Mesodermal cell (in vitro differentiated cells): ENCODE data around the gene FBXW11.

Source experiments
- H3K27ac ChIP-seq: 2 replicates; pipeline ENCODE4 v1.7.0; 2013; ENCODE audit warnings: mild to moderate bottlenecking, low read depth, low read length, moderate library complexity; ENCODE audit not compliant: severe bottlenecking
- H3K36me3 ChIP-seq: 2 replicates; pipeline ENCODE4 v1.7.1; 2013; ENCODE audit warnings: mild to moderate bottlenecking, low read length, moderate library complexity; ENCODE audit not compliant: control insufficient read depth, insufficient read depth
- H3K4me1 ChIP-seq: one replicate; pipeline ENCODE4 v1.7.1; 2013; ENCODE audit warnings: mild to moderate bottlenecking, low read length; ENCODE audit not compliant: insufficient read depth, control insufficient read depth, poor library complexity, severe bottlenecking
- H3K4me3 ChIP-seq: 2 replicates; pipeline ENCODE4 v1.7.0; 2013; ENCODE audit warnings: low read length, control low read depth, mild to moderate bottlenecking; ENCODE audit not compliant: insufficient read depth, poor library complexity, severe bottlenecking; ENCODE audit errors: extremely low read depth
- H3K9me3 ChIP-seq: 2 replicates; pipeline ENCODE4 v1.7.1; 2013; ENCODE audit warnings: mild to moderate bottlenecking, low read length, moderate library complexity; ENCODE audit not compliant: control insufficient read depth
- WGBS, 2 experiments: methylation state at CpG; one replicate each; pipeline ENCODE4 v1.1.5; 2013; ENCODE audit warnings: missing lambda C conversion rate in 2 of 2; ENCODE audit not compliant: insufficient coverage in 2 of 2; 5-methylcytosine and 5-hydroxymethylcytosine counted together

FBXW11 gene

DNA sequence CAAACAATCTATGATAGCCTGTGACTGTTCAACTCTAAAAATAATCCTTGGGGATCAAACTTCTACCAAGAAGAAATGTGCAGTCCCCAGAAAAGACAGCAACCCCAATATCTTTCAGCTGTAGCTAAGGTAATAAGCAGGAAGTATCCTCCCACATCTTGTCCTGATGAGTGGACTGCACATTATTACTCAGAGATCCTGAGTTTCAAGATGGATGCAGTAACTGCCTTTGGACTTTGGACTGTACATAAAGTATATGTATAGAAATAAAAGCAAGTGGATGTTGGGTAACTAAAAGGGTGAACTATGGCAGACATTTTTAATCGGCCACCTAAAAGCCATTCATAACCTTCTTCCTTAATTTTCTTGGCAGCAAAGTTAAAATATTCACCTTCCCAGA lies 175.8 kb downstream of the FBXW11 start:
- no peak overlapping the region for H3K4me3 ChIP-seq
- no CpG with 5 or more reads among the region's 1 CpG for WGBS, 2 experiments
- no peak overlapping the region for H3K27ac ChIP-seq
- H3K9me3 ChIP-seq, result peaks cover 14% of the 10 kb centered on the region
- H3K36me3 ChIP-seq, result no peaks in the 10 kb centered on the region
- no peaks in the 10 kb centered on the region for H3K4me1 ChIP-seq

DNA sequence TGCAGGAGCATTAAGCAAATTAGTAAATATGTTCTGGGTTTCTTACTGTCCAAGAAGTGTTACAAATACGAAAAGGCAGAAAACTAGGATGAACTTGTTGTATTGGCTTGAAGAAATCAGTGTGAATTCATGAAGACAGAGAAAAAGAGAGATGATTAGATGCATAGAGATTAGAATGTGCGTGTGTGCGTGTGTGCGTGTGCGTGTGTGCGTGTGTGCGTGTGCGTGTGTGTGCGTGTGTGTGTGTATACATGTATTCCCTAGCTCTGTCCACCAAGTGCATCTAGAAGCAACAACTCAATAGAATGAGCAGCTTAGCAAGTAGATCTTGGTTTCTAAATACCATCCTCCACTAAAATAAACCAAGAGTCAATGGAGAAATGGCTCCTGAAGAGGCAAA lies 179.3 kb downstream of the FBXW11 start:
- WGBS, 2 experiments, result 89 to 100% methylated on average over 1 of the region's 9 CpGs
- Histone ChIP-seq H3K36me3 (no peaks in the 10 kb centered on the region), H3K4me1 (no peaks in the 10 kb centered on the region), H3K4me3 (no peak overlapping the region), H3K27ac (no peak overlapping the region), H3K9me3 (peaks cover 7% of the 10 kb centered on the region)

DNA sequence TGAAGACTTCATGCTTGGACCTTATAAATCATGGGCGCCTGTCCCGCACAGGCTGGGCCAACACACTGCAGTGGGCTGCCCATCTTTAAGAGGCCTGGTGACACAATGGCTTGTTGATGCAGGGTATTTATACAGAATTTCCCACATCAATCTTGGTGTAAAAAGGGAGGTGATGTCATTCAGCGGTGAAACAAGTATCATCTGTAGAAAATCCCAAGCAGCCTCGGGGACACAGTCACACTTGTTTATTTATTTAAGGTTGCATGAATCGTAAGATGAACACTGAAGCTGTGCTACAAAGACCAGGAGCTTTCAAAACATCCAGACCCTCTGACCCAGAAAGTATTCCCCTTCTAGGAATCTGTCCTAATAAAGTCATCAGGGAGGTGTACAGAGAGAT lies 180.3 kb downstream of the FBXW11 start:
- Histone ChIP-seq H3K4me3 (no peak overlapping the region), H3K36me3 (no peaks in the 10 kb centered on the region), H3K4me1 (no peaks in the 10 kb centered on the region), H3K9me3 (peaks cover 7% of the 10 kb centered on the region), H3K27ac (no peak overlapping the region)
- WGBS, 2 experiments, result 100% methylated on average over 1 of the region's 5 CpGs; no CpG with 5 or more reads in 1 of the 2 experiments

DNA sequence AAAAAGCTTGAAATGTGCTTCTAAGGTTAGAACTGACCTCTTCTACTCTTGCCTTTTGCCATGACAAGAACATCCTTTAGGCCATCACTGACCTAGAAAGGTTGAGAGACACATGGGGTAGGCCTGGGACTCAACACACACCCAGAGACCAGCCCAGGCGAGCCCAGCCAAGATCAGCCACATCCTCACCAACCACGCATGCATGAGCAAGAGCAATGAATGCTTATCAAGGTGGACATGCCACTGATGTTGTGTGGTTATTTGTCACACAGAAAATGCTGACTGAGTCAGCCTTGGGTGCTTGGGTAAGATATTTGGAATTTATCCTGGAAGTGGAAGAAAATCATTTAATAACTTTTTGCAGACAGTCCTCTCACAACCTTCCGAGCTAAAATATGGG lies 181.4 kb downstream of the FBXW11 start:
- Histone ChIP-seq H3K27ac (no peak overlapping the region), H3K4me3 (no peak overlapping the region), H3K4me1 (no peaks in the 10 kb centered on the region), H3K36me3 (no peaks in the 10 kb centered on the region), H3K9me3 (peaks cover 7% of the 10 kb centered on the region)
- 87 to 100% methylated on average over 1 to 2 of the region's 3 CpGs for WGBS, 2 experiments

DNA sequence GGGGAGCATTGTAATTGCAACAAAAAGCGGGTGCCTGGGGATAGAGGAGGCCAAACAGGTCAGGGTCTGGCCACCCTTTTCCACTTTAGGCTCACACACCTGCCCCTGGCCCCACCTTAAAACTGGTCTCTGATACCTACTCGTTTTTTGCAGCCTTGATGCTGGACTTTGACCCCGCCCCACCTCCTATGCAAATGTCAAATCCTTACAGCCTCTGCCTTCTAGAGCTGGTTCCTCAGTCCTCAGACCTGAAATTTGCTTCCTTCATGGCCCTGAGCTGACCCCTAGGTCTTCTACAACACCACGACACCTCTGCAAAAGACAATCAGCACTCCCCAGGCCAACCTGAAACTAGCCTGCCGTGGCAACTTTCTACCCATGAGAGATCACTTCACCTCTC lies 183.2 kb downstream of the FBXW11 start:
- Histone ChIP-seq H3K4me3 (no peak overlapping the region), H3K27ac (no peak overlapping the region), H3K9me3 (no peaks in the 10 kb centered on the region), H3K4me1 (no peaks in the 10 kb centered on the region), H3K36me3 (no peaks in the 10 kb centered on the region)
- 73 to 83% methylated on average over 4 to 5 of the region's 5 CpGs for WGBS, 2 experiments

DNA sequence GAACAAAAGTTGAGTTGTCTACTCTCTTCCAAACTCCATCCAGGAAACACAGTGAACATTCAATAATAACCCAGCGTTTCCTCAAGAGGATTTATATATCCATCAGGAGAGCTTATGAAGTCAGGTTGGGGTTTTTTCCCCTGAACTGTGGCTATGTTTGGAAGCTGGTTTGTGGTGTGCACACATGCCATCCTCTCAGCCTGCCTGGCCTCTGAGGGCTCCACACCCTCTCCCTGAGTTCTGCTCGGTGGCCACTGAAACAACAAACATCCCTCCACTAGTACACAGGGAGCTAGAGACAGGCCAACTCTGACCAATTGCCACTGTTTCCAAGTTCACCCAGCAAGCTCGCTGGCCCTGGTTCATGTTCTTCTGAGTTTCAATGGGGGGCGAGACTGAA lies 185.2 kb downstream of the FBXW11 start:
- H3K9me3 ChIP-seq, result no peaks in the 10 kb centered on the region
- no peaks in the 10 kb centered on the region for H3K36me3 ChIP-seq
- H3K27ac ChIP-seq, result no peak overlapping the region
- whole genome bisulfite sequencing, 2 experiments, result 86 to 87% methylated on average over 2 to 3 of the region's 4 CpGs
- no peaks in the 10 kb centered on the region for H3K4me1 ChIP-seq
- no peak overlapping the region for H3K4me3 ChIP-seq

DNA sequence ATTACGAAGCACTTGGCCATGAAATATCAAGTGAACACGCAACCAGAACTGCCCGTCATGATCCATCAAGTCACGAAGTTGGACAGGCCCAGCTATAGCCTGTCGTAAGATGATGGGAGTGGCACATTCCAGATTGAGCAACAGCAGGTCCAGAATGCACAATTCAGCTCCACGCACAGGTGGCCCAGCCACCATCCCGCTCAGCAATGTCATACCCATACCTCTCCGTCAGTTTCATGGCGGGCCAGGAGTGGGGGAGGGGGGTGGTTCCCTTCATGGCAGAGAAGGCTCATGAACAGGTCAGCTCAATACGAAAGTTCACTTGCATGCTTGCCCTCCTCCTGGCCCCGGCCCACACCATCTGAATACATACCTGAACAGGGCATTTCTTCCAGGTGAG lies 185.9 kb downstream of the FBXW11 start:
- Histone ChIP-seq H3K4me1 (no peaks in the 10 kb centered on the region), H3K36me3 (no peaks in the 10 kb centered on the region), H3K27ac (no peak overlapping the region), H3K9me3 (no peaks in the 10 kb centered on the region), H3K4me3 (no peak overlapping the region)
- WGBS, 2 experiments, result 91 to 96% methylated on average over 5 to 10 of the region's 11 CpGs

DNA sequence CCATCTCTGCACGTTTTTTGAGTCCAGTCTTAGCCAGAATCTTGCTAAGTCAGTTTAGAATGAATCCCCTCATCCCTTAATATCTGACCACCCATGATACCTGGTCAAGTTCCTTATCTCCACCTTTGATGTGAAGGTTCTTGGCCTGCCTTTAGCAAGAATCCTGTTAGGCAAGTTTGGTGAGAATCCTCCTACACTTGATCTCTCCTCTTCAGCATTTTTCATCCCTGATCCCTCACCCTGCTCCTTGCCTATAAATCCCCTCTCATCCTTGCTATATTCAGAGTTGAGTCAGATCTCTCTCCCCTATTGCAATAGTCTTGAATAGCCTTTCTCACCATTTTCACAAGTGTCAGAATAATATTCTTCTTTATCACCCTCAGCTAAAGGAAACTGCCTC lies 189.8 kb downstream of the FBXW11 start:
- H3K27ac ChIP-seq, result no peak overlapping the region
- 33 to 50% methylated on average over 1 of the region's 1 CpG for WGBS, 2 experiments
- H3K36me3 ChIP-seq, result no peaks in the 10 kb centered on the region
- no peaks in the 10 kb centered on the region for H3K4me1 ChIP-seq
- H3K9me3 ChIP-seq, result no peaks in the 10 kb centered on the region
- H3K4me3 ChIP-seq, result no peak overlapping the region

DNA sequence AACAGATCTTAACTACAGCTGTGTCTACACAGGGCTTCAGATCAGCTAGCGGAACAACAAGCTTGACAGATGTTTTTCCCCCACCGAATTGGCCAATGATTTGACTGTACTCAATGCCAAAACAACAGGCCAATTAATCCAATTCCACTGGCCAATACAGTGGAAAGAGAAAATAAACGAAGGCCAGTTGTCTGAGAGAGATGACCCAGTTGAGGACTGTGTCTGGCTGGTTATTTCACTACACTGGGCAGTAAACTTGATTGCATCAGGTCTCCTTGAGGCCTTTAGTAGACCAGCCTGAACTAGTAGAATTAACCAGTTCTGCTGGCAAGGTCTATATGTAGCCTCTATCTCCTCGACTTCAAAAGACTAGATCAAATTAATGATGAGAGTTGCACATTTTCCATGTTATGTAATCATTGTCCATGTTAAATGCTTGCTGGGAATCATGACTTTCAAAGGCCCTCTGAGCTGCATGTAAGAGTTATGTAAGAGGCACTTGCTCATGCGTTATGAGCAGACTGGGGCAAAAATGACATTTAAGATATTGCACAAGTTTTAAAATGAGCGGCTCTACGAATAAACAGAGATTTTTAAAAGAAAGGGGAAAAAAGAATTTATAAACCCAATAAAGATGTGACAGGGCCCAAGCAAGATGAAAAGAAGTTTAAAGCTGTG lies 192.5 kb downstream of the FBXW11 start:
- H3K27ac ChIP-seq, result no peak overlapping the region
- 85 to 89% methylated on average over 3 to 5 of the region's 7 CpGs for WGBS, 2 experiments
- H3K36me3 ChIP-seq, result no peaks in the 10 kb centered on the region
- no peak overlapping the region for H3K4me3 ChIP-seq
- no peaks in the 10 kb centered on the region for H3K4me1 ChIP-seq
- no peaks in the 10 kb centered on the region for H3K9me3 ChIP-seq

DNA sequence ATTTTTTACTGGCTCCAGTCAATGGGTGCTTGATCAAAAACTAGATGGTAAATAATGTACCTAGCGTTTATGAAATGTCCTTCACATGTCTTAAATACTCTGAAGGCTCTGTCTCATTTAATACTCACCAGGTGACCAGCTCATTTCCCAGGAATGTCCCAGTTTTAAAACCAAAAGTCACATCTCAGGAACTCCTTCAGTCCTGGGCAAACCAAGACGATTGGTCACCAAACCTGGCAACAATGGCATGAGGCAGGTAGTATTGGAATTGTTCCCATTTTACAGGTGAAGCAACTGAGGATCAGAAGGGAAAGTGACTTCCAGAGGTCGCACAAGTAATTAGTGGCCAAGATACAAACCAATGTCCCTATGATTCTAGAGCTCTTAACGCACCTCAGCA lies 193.2 kb downstream of the FBXW11 start:
- no peaks in the 10 kb centered on the region for H3K36me3 ChIP-seq
- 85 to 96% methylated on average over 2 to 3 of the region's 4 CpGs for WGBS, 2 experiments
- H3K27ac ChIP-seq, result no peak overlapping the region
- no peaks in the 10 kb centered on the region for H3K4me1 ChIP-seq
- H3K9me3 ChIP-seq, result peaks cover 3% of the 10 kb centered on the region
- no peak overlapping the region for H3K4me3 ChIP-seq
